HCEC 1CT (cell line): Measurements from ENCODE around the gene ITPKB.

Experiments used
- DNase-seq: peaks from one replicate; pipeline ENCODE4 v3.0.0-alpha.2; 2017

The ITPKB gene

DNA sequence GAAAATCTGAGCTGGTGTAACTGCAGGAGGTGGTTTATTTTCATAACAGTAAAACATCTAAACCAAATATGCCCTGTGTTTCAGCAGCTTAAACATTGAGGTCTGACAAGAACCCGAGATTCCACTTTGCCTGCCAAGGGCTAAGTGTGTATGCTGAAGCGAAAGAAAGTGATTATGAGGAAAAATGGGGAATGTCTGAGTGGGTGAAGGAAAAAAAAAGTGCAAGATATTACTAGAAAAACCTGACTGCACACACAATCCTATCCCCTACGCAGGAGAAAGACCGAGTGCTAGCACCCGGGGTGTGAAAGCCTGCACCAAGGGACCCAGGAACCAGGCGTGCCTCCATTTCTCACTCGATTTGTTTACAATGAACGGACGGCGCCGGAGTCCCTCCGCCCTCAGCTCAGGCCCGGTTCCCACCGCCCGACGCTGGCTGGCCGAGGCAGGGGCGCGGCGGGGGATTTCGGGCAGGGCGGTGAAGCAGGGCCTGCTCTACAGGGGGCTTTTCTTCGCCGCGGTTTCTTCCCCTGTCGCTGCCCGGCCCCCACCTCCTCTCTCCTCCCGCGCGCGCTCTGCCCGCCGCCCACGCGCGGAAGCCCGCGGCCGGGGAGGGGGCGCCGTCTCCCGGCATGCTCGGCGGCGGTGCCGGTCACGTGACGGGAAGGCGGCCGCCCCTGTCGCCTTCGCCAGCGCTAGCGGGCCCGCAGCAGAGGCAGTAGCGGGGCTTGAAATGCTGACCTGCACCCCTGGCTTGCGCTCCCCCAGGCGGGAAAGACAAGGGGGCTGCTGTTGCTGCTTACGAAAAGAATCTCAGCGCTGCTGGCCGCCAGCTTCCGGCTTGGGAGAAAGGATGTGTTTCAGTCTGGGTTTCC lies 35.9 kb downstream of the ITPKB start:
- DNase-seq, result peak; percentile 38

DNA sequence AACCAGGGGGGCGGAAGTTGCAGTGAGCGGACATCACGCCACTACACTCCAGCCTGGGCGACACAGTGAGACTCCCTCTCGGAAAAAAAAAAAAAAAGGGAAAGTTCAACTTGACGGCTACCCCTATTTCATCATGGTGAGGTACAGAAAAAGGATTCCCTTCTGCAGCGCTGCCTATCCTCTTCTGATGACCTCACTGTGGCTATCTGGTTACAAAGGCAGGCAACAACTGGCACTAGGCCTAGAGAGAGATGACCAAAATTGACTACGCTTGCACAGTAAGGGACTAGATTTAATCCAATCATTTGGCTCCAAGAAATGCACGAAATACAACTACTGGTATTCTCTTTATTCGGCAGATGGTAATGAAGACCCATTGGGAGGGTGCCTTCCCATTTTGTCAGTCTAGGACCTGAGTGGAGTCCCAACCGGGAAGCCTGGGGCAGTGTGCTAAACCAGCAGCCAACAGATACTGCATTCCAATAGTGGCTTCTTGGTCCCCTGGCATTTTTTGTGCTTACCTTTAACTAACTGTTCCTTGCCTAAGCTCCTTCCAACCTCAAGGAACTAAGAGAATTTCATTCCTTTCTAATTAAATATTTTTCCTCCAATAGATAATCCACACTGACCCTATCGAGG lies 36.6 kb downstream of the ITPKB start:
- DNase-seq, result peak; percentile 78

DNA sequence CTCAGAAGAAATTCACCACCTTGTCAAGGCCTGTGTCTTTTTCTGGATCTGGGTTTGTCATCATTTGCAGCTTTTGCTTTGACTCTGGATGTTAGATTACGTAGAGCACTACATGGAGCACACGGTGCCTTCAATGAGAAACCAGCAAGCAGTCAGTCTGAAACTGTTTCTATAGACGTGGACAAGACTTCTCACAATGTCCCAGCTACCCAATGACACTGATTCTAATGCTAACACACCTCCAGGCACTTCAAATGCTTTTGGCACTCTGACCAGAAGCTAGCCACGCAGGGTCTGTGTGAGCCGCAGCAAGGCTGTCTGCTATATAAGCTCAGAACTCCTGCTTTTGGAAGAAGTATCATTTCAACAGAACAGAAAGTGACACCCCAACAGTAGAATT lies 38.2 kb downstream of the ITPKB start:
- no peak for DNase-seq

DNA sequence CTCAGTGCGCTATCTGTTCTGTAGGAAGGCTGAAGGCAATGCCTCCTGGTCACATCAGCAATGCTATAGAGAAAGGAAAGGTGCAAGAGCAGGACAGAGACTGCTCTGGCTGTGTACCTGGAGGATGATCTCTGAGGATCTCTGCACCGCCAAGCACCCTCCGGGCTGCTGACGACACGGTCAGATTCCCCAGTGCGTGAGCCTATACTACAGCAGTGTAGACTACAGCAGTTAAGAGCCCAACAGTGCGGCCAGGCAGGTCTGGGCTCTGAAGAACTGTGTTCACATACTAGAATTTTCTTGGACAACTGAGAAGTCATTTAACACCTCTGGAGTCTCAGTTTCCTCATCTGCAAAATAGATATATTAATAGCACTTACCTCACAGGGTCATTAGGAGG lies 39.9 kb downstream of the ITPKB start:
- no peak for DNase-seq

DNA sequence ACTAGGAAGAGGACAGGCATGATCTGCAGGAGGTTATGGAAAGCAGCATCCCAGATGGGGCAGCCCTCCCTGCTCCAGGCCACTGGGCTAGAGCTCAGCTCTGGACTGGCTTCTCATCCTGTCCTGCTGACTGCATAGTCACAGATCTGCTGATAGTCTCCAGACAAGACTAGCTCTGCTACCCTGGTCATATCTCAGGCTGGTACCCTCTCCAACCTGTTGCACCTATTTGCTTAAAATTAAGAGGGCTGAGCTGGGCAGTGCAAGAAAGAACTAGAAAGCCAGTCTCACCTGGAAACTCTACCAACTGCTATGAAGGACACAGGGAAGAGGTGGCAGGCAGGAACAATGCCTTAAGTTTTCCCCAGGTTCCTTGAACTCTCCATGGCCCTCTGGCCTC lies 40.4 kb downstream of the ITPKB start:
- DNase-seq, result no peak

DNA sequence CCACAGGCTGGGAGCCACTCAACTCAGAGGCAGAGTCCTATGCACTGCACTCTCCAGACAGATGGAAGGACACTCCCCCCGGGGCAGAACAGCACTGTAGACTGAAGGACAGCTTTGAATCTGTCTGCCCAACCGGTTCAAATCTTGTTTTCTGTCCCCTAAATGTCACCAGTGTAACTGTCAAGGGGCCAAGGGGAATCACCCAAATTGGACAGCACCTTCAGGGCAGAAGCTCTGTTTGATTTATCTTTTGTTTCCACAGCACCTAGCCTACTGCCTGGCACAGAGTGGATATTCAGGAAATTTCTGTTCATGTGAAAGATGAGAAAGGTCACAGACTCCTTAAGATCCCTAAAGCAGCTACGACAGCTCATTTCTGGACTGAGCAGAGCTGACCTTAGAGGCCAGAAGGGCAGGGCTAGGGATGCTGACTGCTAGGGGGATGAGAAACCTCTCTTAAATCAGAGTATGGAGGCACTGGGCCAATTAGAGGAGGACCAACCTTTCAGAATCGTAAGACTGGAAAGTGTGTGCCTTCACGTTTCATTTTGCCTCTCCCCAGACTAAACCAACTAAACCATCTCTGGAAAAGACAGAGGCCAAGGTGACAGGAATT lies 41.0 kb downstream of the ITPKB start:
- no peak for DNase-seq

DNA sequence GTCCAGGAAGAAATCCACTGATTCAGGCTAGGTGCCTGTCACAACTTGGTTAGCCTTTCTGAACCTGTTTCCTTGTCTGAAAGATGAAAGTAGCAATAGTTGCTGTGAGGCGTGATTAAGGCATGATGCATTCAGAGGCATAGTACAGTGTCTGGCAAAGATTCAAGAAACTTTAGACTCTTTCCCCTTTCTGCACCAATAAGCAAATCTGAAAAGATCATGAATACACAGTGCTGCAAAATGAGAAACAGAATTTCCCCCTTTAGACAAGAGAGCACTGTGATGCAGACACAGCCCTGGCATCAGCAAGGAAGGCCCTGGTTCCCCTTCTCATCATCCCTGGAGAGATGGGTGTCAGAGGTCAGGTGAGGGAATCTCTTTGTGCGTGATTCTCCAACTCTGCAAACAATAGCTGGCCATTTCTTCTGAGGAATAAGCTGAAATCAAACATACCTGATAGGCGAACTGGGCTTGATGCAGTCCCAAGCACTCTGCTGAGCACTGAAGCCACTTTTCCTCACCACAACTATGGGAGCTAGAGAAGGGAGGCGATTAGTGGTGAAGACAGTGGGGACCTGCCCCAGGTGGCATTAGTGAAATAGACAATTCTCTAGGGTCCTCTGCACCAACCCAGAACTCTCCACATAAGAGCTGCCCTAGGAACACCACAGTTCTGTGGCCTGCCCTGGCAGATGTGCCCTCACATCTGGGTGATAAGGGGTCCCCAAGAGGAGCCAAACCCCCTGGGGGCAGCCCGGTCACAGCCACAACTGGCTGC lies 41.7 kb downstream of the ITPKB start:
- DNase-seq, result peak; percentile 83

DNA sequence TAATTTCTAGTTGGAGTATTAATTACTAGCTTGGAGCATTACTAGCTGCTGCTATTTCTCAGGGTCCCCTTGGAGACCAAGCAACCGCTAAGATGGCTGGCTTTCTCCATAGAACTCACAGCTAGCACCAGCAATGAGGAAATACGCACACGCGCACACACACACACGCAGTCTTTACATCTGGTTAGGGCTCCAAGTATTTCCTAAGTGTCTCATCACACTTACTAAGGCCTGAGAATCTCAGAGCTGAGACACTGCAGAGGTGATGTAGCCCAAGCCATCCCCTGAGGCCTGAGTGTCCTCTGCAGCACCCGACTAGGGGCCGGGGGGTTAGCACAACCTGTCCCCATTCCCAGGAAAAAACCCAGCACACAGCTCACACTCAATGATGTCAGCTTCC lies 42.5 kb downstream of the ITPKB start:
- no peak for DNase-seq

DNA sequence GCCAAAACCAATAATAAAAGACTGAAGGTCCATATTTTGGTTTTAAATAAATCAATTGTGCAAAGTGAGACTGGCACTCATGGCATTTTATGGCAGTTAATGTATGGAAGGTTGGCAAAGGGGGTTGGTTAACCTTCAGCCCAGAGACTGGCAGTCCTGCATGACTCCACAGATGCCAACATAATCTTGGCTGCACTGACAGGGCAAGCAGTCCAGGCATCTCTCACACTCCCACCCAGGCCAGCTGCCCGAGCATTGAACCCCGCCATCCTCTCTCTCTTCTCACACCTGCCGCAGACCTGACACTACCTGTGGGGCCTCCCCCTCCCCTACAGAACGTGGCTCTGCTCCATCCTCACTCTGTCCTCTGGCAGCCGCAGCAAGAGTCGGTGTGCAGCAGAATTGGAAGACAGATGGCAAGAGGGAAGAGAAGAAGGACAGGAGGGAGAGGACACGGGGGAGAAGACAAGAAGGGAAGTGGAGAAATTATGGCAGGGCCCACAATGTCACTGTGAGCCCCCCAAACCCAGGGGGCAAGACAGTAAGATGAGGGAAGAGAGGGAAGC lies 43.7 kb downstream of the ITPKB start:
- DNase-seq, result no peak

DNA sequence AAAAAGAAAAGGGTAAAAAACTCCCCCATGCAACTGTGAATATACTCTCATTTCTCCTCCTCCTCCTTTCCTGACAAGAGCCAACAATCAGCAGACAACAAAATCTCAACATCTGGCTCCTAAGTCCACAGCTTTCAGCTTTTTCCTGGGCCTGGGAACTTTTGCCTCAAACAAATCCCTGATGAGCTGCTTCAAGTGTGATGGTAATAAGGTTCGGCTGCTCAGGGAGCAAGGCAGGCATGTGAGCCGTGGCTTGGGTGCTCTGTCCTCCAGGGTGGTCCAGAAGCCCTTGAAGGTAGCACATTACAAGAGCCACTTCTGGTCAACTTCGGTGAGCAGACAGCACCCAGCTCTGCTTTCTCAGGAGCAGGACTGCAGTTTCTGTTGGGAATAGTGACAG lies 46.3 kb downstream of the ITPKB start:
- no peak for DNase-seq

DNA sequence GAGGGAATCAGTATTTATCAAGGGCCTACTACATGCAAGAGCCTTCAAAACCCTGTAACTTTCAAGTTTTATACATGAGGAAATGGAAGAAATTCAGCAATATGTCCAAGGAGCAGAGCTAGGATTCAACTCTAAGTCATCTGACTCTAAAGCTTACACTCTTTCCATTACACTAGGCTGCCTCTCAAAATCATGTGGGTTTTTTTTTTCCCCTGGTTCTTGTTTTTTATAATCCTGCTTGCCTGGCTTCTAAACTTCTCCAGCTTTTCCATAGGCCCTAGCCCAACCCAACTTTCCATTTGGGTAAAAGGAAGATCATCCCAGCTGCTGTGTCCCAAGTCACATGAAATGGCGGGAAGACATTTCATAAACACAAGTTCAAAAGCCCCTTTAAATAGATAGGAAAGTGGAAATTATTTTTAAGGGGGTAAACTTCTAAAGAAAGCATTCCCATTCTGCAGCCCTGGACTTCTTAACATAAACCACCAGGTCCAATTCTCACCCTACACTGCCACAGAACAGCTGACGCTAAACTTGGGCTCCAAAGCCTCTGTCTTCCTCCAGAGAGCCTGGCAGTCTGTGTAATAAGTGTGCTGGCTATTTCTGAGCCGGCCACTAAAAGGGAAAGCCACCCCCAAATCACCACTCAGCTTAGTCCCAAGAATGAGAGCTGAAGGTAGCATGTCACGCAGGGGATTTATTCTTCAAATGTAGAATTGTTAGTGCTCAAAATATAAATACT lies 46.9 kb downstream of the ITPKB start:
- no peak for DNase-seq

DNA sequence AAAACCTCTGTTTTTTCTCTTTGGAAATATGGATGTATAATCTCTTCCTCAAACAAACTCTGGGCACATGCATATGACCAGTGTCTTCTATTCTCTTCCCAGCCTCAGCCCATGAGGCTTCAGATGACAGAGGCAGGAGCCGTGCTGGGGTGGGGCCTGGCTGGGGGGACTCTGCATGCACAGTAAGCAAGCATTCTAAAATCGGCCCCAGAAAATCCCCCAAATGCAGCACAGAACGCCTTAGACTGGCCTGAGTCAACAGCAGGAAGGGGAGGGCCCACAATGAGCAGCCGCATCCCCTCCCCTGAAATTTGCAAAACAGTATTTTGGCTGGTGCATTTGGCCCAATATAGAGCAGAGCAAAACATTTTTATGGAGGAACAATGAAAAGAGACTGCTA lies 47.8 kb downstream of the ITPKB start:
- DNase-seq, result no peak

DNA sequence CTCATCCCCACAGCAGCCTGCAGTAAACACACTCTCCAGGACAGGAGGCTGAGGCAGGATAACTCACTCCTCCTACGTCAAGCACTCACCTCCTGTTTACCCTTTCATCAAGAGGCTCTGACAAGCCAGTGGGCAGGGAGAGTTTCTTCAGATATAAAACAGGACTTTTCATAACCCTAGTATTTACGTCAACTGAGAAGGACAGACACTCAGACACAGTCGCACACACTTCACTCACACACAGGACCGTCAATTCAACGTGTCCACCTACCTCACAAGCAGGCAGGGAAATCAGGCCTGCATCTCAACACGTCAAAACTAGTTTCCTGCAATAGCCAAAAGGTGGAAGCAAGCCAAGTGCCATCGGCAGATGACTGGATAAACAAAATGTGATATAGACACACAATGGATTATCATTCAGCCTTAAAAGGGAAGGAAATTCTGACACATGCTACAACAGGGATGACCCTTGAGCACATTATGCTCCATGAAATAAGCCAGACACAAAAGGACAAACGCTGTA lies 48.6 kb downstream of the ITPKB start:
- no peak for DNase-seq

DNA sequence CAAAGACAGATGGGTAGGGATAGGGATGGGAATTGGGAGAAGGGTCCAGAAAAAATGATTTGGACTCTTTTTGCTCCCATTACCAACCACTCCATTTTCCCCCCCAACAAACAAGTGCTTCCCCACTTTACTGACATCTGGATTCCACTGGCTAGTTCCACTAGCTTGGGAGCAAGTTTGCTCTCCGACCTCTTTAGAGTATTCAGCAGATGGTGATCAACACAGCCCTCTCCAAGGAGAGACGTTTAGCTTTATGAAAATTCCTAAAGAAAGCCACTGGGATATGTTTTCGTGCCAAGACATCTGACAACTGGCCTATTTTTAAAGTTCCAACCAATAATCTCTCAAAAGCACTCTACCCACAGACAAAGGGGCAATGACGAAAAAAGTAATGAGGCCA lies 50.3 kb downstream of the ITPKB start:
- no peak for DNase-seq

DNA sequence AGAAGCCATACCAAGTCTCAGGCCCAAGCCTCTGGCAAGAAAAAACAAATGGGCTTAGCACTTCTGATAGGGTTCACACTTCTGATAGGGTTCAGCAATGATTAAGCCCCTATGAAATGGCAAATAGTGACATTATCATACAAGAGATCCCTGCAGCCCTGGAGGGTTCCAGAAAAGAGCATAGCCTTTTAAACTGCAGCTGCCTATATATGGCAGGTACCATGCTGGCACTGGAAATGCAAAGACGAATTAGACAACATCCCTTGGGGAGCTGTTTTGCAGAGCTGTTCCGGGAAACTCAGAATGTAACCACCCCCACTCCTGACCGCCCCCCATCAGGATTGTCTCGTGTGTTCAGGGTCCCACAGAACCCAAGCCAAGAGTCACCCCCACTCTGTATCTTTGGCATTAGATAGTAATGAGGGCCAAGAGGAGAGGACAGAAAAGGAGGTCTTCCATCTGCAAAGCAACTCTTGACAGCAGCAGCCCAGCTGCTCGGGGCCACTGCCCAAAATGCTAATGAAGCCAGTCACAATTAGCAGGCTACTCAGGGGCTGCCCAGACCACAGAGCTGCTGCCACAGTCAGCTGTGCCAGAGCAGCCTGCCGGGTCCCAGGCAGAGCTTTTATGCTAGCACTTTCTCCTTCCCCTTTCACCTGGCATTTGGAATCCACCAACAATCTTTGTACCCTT lies 50.9 kb downstream of the ITPKB start:
- DNase-seq, result no peak

DNA sequence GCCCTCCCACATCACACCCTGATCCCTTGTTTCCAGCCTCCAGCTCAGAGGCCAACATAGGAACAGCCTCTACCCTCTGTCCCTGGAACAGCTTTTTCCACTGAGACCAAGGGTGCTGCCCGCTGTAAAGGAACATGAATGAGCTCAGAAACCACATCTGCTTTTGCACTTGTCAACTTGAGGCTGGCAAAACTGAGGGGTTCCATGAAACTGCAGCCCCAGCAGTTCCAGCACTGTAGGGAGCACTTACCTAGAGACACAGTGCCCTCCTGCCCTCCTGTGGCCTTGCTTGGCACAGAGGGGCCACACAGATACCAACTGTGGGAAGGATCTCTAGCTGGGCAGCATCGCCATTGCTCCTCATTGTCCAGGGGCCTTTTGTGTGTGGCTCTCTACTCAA lies 51.7 kb downstream of the ITPKB start:
- DNase-seq, result no peak

DNA sequence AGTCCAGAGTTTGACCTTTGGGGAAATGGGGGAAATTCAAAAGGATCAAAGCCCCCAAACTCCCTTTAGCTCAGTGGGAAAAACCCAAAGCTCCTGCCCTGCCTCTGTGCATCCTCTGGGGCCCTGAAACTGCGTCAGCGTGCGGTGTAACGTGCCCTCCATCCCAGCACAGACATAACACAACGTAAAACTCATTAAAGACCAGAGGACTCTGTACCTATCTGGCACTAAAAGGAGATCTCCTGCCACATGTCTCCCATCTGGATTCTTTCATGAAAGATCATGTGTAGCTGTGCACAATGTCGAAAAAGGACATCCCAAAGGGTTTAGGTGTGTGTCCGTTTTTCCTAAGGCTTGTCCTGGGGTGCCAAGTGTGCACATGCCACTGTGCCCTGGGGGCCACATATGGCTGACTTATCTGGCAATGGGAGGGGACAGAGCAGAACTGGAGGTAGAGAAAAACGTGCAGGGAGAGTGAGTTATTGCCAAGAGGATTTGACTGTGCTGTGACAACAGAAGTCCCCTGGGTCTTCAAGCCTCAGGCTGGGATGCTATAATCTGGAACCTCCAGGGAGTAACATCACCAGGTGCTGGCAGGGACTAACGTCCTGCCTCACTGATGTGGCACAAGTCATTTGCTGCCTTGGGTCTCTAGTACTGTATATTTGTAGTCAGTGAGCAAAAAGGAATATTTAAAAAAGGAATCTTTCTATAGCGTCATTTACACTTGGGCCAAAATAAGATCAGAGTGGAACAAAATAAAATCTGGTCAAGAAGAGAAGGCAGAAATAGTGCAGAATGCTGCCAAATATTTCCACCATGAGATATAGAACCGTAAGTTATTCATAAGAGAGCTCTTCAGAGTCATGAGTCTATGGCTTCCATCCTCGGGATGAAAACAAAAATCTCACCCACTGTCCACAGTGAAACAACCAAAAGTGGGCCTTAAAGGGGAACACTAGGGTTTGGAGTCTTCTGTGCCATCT lies 52.3 kb downstream of the ITPKB start:
- no peak for DNase-seq

DNA sequence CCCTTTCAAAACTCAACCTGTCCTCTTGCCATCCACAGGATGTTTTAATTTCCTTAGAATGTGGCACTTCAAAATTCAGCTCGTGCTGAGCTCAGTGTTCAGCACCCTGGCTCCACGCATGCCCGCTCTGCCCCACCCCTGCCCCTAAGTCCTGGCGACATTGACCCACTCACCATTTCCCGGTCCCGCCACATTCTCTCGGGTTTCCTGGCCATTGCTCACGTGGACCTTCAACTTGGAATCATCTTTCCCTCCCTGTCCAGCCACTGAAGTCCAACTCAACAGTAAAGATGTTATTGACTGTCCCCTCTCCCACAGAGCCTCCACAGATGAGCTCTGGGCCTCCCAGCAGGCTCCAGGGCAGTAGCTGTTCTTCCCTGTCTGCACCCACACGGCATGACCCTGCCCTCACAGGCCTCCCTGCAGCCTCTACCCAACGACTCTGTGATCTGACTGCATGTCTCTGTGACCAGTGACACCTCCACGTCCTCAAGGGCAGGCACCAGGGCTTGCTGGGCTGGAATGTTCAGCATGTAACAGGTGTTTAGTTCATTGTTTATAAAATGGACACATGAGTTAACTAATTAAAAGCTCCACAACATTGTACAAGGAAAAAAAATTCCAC lies 53.8 kb downstream of the ITPKB start:
- DNase-seq, result no peak

DNA sequence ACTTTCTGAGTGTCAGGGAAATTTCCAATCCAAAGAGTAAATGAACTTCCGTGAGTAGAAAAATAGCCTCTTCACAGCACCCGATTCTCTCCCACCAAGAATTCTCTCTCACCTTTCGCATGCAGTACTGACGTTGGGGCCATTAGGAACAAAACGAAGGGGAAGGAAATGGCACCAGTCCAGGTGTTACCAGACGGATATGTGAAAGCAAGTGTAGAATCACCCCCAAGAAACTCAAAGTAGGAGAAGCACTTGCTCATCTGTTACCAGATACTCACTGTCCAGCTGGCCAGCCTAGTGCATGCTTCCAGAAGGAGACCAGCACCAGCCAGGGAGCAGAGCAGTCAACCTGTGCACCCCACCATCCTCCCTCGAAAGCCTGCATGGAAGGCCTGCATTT lies 55.1 kb downstream of the ITPKB start:
- no peak for DNase-seq
